Caki2 (cell line): Measurements from ENCODE around the gene MAD2L1. TPM values are rescaled to one million over a fixed set of nuclear protein-coding genes. Genes with fewer than 3 reads are reported as not detected.
"Not testable (repeated sequence)": the region's sequence is repeated elsewhere in the genome, so short reads cannot be mapped to it uniquely, and the experiment has no call there.

Source experiments
- DNase-seq: peaks from one replicate; pipeline ENCODE4 v3.0.0-alpha.2; 2015; ENCODE audit warnings: low read depth
- in situ Hi-C: cut with HindIII; loops from 2 replicates; pipeline ENCODE4 v1.10.0; 2016; ENCODE audit warnings: low sequenced_read_pairs, low pct_unique_long_range_greater_than_20kb, mixed read lengths
- total RNA-seq: library from RNA; depleted of rRNA; stranded (reverse); fragments of >200 nt; shearing (Covaris generic); gene quantifications from 2 replicates; pipeline ENCODE4 v1.2.3, GENCODE V29; 2014; ENCODE audit warnings: low replicate concordance; rRNA removed

The MAD2L1 gene
- total RNA-seq: 75.1 and 115 TPM in 2 replicates

- DNase-seq: peak; percentile 97
- in situ Hi-C loops: no loop called here
Observed at GRCh38 chr4:120066517-120067340, at the start of gene MAD2L1. MAD2L1 (minus strand) TSS chr4:120066848; CDS start chr4:120066734, 114 bp downstream.

GRCh38 chr4:120111745-120112144 lies 45.1 kb upstream of the MAD2L1 start:
- in situ Hi-C loops: no loop called here
- DNase-seq: no peak

- no peak for DNase-seq
- in situ Hi-C loops: no loop called here
Observed at GRCh38 chr4:120109406-120109805, 42.8 kb upstream of the MAD2L1 start.

GRCh38 chr4:120105472-120105871 lies 38.8 kb upstream of the MAD2L1 start:
- in situ Hi-C loops: no loop called here
- DNase-seq: no peak

DNA sequence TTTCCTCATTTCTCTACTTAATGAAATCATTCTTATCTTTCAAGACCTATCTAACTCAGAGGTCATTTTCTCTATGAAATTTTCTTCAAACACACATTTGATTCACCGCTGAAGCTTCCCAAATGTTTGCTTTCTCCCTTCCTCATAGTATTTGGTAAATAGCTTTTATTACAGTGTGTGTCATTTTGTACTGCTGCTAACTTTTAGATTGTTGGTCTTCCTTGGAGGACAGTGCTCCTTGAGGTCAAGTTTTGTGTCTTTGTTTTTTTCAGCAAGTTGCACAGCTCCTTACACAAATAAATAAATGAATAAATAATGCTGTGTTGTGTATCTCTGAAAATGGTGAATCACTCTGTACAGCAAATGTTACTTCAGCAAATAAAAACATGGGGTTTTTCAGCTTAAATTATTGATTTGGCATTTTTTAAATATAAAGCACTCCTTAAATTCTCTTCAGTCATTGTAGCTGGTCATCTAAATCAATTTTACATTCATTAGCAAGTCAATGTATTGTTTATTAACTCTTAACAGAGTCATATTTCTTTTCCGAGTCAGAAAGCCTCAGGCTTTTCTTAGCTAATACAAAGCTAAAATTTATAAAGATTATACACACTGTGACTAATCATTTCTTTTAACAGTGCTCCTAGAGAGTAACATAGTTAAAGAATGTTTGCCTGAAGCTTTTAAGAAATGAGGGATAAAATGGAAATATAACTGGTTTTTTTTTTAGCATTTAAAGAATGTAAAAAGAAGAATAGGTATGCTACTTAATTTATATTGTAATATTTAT lies 30.1 kb upstream of the MAD2L1 start:
- in situ Hi-C loops: no loop called here
- DNase-seq: no peak

GRCh38 chr4:120088507-120088906 lies 21.9 kb upstream of the MAD2L1 start:
- in situ Hi-C loops: no loop called here
- no peak for DNase-seq

DNA sequence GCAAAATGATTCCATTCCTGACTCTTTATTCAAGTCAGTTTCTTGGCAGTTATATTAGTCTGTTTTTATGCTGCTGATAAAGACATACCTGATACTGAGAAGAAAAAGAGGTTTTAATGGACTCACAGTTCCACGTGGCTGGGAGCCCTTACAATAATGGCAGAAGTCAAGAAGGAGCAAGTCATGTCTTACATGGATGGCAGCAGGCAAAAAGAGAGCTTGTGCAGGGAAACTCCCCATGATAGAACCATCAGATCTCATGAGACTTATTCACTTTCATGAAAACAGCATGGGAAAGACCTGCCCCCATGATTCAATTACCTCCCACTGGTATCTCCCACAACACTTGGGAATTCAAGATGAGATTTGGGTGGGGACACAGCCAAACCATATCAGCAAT lies 21.4 kb upstream of the MAD2L1 start:
- in situ Hi-C loops, DNase-seq: not testable (repeated sequence)

- in situ Hi-C loops: no loop called here
Observed at GRCh38 chr4:120085705-120086104, 19.1 kb upstream of the MAD2L1 start.

DNA sequence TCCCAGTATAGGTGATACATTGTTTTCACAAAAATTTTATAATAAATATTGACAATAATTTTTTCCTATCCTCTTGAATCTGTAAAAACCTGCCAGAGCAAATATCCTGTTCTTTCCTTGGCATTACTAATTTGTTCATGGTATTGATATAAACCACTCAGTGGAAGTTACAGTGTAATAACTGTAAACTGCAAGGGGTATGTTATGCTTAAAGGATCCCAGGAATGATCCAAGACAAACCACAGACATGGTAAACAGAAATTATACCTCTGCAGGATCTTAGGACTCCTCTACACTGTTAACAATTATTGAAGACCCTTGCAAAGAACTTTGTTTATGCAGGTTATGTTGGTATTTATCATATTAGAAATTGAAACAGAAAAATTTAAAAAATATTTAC lies 17.7 kb upstream of the MAD2L1 start:
- DNase-seq: no peak
- in situ Hi-C loops: no loop called here

More at GRCh38 chr4:120085705-120086104, 19.1 kb upstream of the MAD2L1 start:
- DNase-seq: no peak

- in situ Hi-C loops: no loop called here
- DNase-seq: no peak
Observed at GRCh38 chr4:120083152-120083551, 16.5 kb upstream of the MAD2L1 start.

DNA sequence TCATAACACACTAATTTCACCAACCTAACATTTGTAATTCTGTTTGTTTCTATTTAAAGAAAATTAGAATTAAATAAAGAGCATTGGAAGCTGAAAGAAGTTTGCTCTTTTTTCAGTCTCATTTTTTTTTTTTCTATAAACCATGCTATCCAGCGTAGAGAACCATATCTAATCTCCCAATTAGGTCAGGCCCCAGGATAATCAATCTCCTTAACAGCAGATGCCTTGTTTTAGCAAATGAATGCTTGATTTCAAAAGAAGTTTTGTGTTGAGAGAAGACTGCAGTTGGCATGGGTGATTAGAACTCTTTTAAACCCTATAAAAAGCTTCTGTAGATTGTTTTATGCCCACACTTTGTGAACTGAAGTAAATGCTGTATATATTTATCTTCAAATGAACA lies 15.6 kb upstream of the MAD2L1 start:
- in situ Hi-C loops: no loop called here

DNA sequence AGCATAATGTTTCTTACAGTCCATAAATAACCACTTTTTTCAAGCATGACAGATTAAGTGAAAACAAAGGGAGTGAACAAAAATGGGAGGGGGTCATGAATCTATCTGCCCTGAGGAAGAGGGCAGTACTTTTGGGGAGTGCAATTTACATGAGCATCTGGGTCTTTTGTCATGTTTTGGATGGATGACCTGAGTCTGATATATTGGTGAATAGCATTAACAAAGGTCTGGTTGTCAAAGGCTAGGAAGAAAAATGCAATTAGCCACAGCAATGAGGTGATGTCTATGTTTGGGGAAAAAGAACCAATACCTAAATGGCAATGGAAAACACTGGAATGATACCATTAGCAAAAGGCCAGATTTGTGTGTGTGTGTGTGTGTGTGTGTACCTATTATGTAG lies 15.1 kb upstream of the MAD2L1 start:
- in situ Hi-C loops: no loop called here
- no peak for DNase-seq

More for the DNA sequence above, 15.6 kb upstream of the MAD2L1 start:
- DNase-seq: no peak

- DNase-seq: no peak
- in situ Hi-C loops: no loop called here
Observed at GRCh38 chr4:120080533-120080932, 13.9 kb upstream of the MAD2L1 start.

DNA sequence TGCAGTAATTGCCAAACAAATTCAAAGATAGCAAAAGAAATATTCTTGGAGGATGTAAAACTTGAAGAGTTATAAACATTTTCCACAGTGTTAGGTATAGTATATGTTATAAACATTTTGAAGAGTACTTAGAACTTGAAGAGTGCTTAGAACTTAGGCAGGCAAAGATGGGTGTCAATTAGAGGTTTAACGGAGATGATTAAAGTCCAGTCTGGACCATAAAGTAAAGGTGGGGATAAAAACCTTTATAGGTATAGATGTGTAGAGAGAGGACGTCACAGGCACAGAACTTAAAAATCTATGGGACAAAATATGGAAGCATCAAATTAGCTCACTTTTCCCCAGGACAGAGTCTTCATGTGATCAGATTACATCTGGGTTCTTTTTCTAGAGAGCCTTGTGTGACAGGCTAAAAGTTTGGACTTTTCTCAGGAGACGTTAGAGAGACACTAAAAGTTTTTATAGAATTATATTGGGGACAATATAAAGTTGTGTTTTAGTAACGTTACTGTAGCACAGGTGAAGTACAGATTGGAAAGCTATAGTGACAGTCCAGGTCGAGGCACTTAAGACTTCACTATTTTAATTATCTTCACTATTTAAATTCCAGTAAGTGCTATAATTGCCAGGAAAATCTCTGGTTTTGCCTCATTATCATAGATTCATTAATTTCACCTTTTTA lies 13.3 kb upstream of the MAD2L1 start:
- no peak for DNase-seq
- in situ Hi-C loops: no loop called here

- in situ Hi-C loops: no loop called here
- no peak for DNase-seq
Observed at GRCh38 chr4:120078216-120078615, 11.6 kb upstream of the MAD2L1 start.

- in situ Hi-C loops: no loop called here
- DNase-seq: peak; percentile 32
Observed at GRCh38 chr4:120071192-120071795, 4.6 kb upstream of the MAD2L1 start.

DNA sequence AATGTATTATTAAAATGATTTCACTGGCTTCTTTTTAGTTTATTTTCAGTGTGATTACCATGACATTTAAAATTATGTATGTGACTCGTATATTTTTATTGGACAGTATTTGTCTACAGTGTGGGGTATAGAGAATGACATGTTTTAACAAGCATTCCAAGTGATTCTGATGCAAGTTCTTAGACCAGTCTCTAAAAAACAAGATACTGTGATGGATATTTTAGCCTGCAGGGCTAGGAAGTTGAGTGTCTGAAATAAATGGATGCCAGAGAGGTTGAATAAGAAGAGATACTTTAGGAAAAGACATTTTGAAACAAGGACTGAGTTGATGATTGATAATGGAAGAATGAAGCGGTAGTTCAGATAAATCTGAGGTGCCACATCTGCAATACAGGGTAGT lies 3.5 kb upstream of the MAD2L1 start:
- DNase-seq: no peak
- in situ Hi-C loops: no loop called here

DNA sequence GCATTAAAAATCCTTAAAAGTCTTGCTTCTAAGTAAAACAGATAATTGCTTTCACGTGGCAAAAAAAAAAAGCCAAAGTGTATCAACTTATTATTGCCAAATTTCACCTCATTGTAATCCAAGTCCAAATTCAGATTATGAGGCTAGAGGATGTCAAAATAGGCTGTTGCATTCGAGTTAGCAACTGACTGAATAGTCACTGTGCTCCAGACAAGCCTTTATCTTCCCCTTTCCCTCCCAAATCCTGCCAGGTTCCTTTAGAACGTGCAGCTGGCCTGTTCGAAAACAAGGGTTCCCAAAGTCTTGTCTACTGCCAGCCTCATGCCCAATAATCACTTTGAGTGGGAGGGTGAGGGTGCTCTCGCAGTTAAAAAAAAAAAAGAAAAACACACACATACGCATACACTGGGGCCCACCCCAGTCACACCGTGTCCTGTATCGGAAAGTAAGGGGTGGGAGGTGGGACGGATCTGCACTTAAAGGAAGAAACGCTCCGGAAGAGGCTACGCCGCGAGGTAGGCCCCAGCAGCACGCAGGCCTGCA lies 603 bp downstream of the MAD2L1 start:
- no peak for DNase-seq
- in situ Hi-C loops: no loop called here
